Thyroid gland (tissue), 4 donors: ENCODE measurements around the gene MTG1. TPM values are rescaled to one million over a fixed set of nuclear protein-coding genes. Genes with fewer than 3 reads are reported as not detected.

Source experiments
- DNase-seq, 2 donors: peaks; one replicate each; pipeline ENCODE4 v3.0.0-alpha.2; 2019
- H3K27ac ChIP-seq, 3 donors: fragments of 200-600 bp; sonication (generic); 1 replicate in 2 of 3; 2 replicates in 1 of 3; pipeline ENCODE4 v1.5.1; 2016 to 2019; ENCODE audit warnings: mild to moderate bottlenecking in 1 of 3, moderate library complexity in 1 of 3
- H3K27me3 ChIP-seq: fragments of 200-600 bp; sonication (generic); one replicate; pipeline ENCODE4 v1.5.1; 2019
- H3K36me3 ChIP-seq, 2 donors: fragments of 200-600 bp; sonication (generic); one replicate each; pipeline ENCODE4 v1.5.1; 2016 to 2019
- H3K4me1 ChIP-seq, 2 donors: fragments of 200-600 bp; sonication (generic); one replicate each; pipeline ENCODE4 v1.5.1; 2017 to 2019
- H3K4me3 ChIP-seq, 3 donors: fragments of 200-600 bp; sonication (generic); replicated peaks in 1 of 3; 1 replicate in 2 of 3; 2 replicates in 1 of 3; pipeline ENCODE4 v1.5.1; 2016; ENCODE audit warnings: mild to moderate bottlenecking in 1 of 3
- H3K9me3 ChIP-seq: fragments of 200-600 bp; sonication (generic); one replicate; pipeline ENCODE4 v1.5.1; 2017
- POLR2A ChIP-seq, 2 donors: fragments of 450-650 bp; IDR thresholded peaks; one replicate each; pipeline ENCODE4 v1.6.1; 2017; ENCODE audit warnings: antibody characterized with exemption in 2 of 2, mild to moderate bottlenecking in 2 of 2, moderate library complexity in 1 of 2
- WGBS, 2 donors: methylation state at CpG; one replicate each; pipeline ENCODE4 v1.1.5; 2017; 5-methylcytosine and 5-hydroxymethylcytosine counted together
- intact Hi-C: fragments of 100-400 bp; cut with DNase I; formaldehyde crosslinking; loops from one replicate; pipeline ENCODE4 v1.15.1; 2023
- total RNA-seq, 4 donors: library from RNA; depleted of rRNA; stranded (reverse); fragments of >200 nt; gene quantifications; one replicate each; pipeline ENCODE4 v1.2.3, GENCODE V29; 2016
- TF ChIP-seq, protein P1 (sequence below), 6 experiments: fragments of 200-600 bp in 3 of 6; fragments of 450-650 bp in 3 of 6; sonication (generic) in 3 of 6; IDR thresholded peaks; one replicate each; pipeline ENCODE4 v1.5.1; 2016 to 2019; ENCODE audit warnings: antibody characterized with exemption in 6 of 6, mild to moderate bottlenecking in 2 of 6, inconsistent platforms in 1 of 6, moderate library complexity in 1 of 6

MTG1 gene
- total RNA-seq, 4 donors from 2014 or later = 23.8 to 40.8 (median 35.0) TPM

DNA sequence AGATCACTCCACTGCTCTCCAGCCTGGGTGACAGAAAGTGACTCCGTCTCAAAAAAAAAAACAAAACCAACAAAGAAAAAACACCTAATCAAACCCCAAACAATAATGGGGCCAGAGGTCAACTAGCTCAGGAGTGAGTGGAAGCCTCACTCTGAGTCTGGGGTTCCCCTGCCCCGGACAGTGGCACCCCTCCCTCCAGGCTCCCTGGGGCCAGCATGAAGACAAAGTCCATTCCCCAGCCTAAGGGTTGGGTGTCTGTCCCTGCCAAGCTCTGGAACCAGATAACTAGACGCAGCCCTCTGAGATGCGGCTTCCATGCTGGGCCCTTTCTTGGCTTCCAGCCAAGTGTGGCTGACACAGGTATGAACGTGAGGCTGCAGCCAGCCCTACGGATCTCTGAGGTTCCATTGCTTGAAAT is 34.4 kb upstream of the MTG1 start:
- peak; percentile 52 to 62 for DNase-seq
- intact Hi-C loops = no loop called here
- H3K27ac ChIP-seq = no peak overlapping the region
- peaks cover 0 to 15% of the 10 kb centered on the region in 2 donors for H3K4me1 ChIP-seq
- no peak overlapping the region for H3K4me3 ChIP-seq
- no peak for TF ChIP-seq POLR2A (IDR thresholded peaks at IDR 0.05)
- TF ChIP-seq, protein P1, sequence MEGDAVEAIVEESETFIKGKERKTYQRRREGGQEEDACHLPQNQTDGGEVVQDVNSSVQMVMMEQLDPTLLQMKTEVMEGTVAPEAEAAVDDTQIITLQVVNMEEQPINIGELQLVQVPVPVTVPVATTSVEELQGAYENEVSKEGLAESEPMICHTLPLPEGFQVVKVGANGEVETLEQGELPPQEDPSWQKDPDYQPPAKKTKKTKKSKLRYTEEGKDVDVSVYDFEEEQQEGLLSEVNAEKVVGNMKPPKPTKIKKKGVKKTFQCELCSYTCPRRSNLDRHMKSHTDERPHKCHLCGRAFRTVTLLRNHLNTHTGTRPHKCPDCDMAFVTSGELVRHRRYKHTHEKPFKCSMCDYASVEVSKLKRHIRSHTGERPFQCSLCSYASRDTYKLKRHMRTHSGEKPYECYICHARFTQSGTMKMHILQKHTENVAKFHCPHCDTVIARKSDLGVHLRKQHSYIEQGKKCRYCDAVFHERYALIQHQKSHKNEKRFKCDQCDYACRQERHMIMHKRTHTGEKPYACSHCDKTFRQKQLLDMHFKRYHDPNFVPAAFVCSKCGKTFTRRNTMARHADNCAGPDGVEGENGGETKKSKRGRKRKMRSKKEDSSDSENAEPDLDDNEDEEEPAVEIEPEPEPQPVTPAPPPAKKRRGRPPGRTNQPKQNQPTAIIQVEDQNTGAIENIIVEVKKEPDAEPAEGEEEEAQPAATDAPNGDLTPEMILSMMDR (IDR thresholded peaks at IDR 0.05) = no peak
- 34 to 54% methylated on average over 6 of the region's 6 CpGs for WGBS, 2 donors
- H3K27me3 ChIP-seq = no peaks in the 10 kb centered on the region
- peaks cover 14 to 19% of the 10 kb centered on the region in 2 donors for H3K36me3 ChIP-seq
- H3K9me3 ChIP-seq = no peaks in the 10 kb centered on the region

- Histone ChIP-seq H3K27ac (no peak overlapping the region), H3K9me3 (no peaks in the 10 kb centered on the region), H3K4me3 (no peak overlapping the region), H3K27me3 (no peaks in the 10 kb centered on the region), H3K36me3 (peaks cover 19 to 24% of the 10 kb centered on the region in 2 donors), H3K4me1 (peaks cover 0 to 15% of the 10 kb centered on the region in 2 donors)
- TF ChIP-seq, protein P1 (IDR thresholded peaks at IDR 0.05) = no peak
- no peak for TF ChIP-seq POLR2A (IDR thresholded peaks at IDR 0.05)
- intact Hi-C loops = no loop called here
- WGBS, 2 donors = 83% methylated on average over 17 of the region's 17 CpGs
- no peak for DNase-seq
These were observed 33.9 kb upstream of the MTG1 start for GRCh38 chr10:133359972-133360610.

- Histone ChIP-seq H3K27ac (no peak overlapping the region), H3K36me3 (peaks cover 29 to 33% of the 10 kb centered on the region in 2 donors), H3K4me3 (no peak overlapping the region), H3K27me3 (no peaks in the 10 kb centered on the region), H3K9me3 (no peaks in the 10 kb centered on the region), H3K4me1 (peaks cover 0 to 15% of the 10 kb centered on the region in 2 donors)
- TF ChIP-seq, protein P1 (IDR thresholded peaks at IDR 0.05) = no peak
- no peak for TF ChIP-seq POLR2A (IDR thresholded peaks at IDR 0.05)
- DNase-seq = no peak
- 90 to 94% methylated on average over 5 of the region's 5 CpGs for WGBS, 2 donors
- intact Hi-C loops = no loop called here
These were observed 32.7 kb upstream of the MTG1 start for GRCh38 chr10:133361227-133361626.

DNA sequence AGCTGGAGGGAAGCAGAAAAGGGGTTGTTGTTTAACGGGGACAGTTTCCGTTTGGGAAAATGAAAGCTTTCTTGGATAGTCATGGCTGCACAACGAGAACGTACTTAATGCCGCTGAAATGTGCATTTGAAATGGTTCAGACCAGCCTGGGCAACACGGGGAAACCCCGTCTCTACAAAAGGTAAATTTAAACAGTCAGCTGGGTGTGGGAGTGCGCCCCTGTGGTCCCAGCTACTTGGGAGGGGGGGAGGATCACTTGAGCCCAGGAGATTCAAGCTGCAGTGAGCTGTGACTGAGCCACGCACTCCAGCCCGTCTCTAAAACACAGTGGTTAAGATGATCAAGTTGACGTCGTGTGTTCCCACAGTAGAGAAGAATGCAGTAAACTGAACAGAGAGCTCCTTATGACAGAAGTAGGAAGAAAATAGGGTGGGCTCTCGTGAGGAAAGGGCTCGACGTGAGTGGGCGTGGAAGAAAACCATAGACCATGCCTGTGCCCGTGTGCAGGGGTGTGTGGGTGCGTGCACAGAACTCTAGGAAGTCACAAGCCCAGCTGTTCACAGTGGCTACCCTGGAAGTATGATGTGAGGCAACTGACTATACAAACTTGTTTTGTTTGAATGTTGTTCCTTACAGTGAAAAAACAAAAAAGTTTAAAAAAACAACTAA is 32.0 kb upstream of the MTG1 start:
- no peak overlapping the region for H3K4me3 ChIP-seq
- intact Hi-C loops = no loop called here
- no peaks in the 10 kb centered on the region for H3K9me3 ChIP-seq
- H3K27ac ChIP-seq = no peak overlapping the region
- no peak for DNase-seq
- 72 to 75% methylated on average over 18 of the region's 18 CpGs for WGBS, 2 donors
- H3K36me3 ChIP-seq = peaks cover 35 to 40% of the 10 kb centered on the region in 2 donors
- H3K4me1 ChIP-seq = peaks cover 0 to 11% of the 10 kb centered on the region in 2 donors
- H3K27me3 ChIP-seq = no peaks in the 10 kb centered on the region
- no peak for TF ChIP-seq POLR2A (IDR thresholded peaks at IDR 0.05)
- TF ChIP-seq, protein P1 (IDR thresholded peaks at IDR 0.05) = no peak

DNA sequence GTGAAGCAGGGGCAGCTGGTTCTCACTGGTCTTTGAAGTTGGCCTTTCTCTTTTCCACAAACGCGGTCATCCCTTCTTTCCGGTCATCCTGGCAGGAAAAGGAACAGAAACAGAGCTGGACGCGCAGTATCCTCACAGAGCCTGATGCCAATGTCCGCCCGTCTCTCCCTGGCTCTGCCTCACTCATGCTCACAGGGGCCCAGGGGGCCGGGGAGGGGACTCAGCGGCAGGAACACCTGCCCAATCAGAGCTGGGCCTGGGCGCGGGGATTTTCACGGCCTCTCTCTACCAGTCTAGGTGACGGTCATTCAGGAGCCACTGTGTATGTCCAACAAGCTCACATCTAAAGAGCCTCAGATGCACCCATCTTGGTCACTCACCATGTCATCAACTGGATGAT is 31.1 kb upstream of the MTG1 start:
- TF ChIP-seq, protein P1 (IDR thresholded peaks at IDR 0.05) = no peak
- no peak for TF ChIP-seq POLR2A (IDR thresholded peaks at IDR 0.05)
- intact Hi-C loops = no loop called here
- DNase-seq = no peak
- Histone ChIP-seq H3K4me1 (peaks cover 0 to 5% of the 10 kb centered on the region in 2 donors), H3K9me3 (no peaks in the 10 kb centered on the region), H3K27me3 (no peaks in the 10 kb centered on the region), H3K36me3 (peaks cover 35 to 41% of the 10 kb centered on the region in 2 donors), H3K4me3 (no peak overlapping the region), H3K27ac (no peak overlapping the region)
- 92 to 94% methylated on average over 12 to 13 of the region's 13 CpGs for WGBS, 2 donors
